RCC 7860 (cell line): ENCODE measurements around the gene TRIM38.

Experiments used
- DNase-seq: peaks from one replicate; pipeline ENCODE4 v3.0.0-alpha.2; 2015; ENCODE audit warnings: low spot score
- FAIRE-seq: peaks from 2 replicates; lab custom pipeline; 2012; peaks lifted over from hg19 to GRCh38; lab: Jason Lieb, UNC

The TRIM38 gene

GRCh38 chr6:26025894-26026832, 63.6 kb downstream of the TRIM38 start:
- peak; percentile 54 for FAIRE-seq
- DNase-seq = peak; percentile 94

- DNase-seq = peak; percentile 89
- FAIRE-seq = peak; percentile 79
Observed at GRCh38 chr6:26026833-26027490, 64.4 kb downstream of the TRIM38 start.

- no peak for DNase-seq
- no peak for FAIRE-seq
Observed at GRCh38 chr6:26027491-26028211, 65.0 kb downstream of the TRIM38 start.

GRCh38 chr6:26028212-26028745, 65.7 kb downstream of the TRIM38 start:
- DNase-seq (no peak), FAIRE-seq (no peak)

- DNase-seq (peak; percentile 10), FAIRE-seq (no peak)
Observed at GRCh38 chr6:26028746-26029569, 66.4 kb downstream of the TRIM38 start.

- DNase-seq (no peak), FAIRE-seq (no peak)
Observed at GRCh38 chr6:26029570-26029856, 66.9 kb downstream of the TRIM38 start.

- no peak for FAIRE-seq
Observed at GRCh38 chr6:26029857-26030653, 67.5 kb downstream of the TRIM38 start.

GRCh38 chr6:26030716-26031115, 68.1 kb downstream of the TRIM38 start:
- no peak for DNase-seq
- FAIRE-seq = no peak

More at GRCh38 chr6:26029857-26030653, 67.5 kb downstream of the TRIM38 start:
- peak; percentile 20 for DNase-seq

- FAIRE-seq = no peak
- peak; percentile 58 for DNase-seq
Observed at GRCh38 chr6:26031151-26031594, 68.6 kb downstream of the TRIM38 start.

GRCh38 chr6:26031595-26032339, 69.2 kb downstream of the TRIM38 start:
- DNase-seq = peak; percentile 98
- peak; percentile 89 for FAIRE-seq

- no peak for FAIRE-seq
- DNase-seq = peak; percentile 58
Observed at GRCh38 chr6:26032340-26033084, 69.9 kb downstream of the TRIM38 start.

- FAIRE-seq = peak; percentile 91
- peak; percentile 93 for DNase-seq
Observed at GRCh38 chr6:26033085-26033940, 70.7 kb downstream of the TRIM38 start.

GRCh38 chr6:26033941-26034354, 71.3 kb downstream of the TRIM38 start:
- DNase-seq (no peak), FAIRE-seq (no peak)

- no peak for FAIRE-seq
- no peak for DNase-seq
Observed at GRCh38 chr6:26034905-26035304, 72.3 kb downstream of the TRIM38 start.
